Epithelial cell of prostate (primary cell): Measurements from ENCODE around the gene PCDHA1.
A peak's percentile ranks its signal among the peaks of the same experiment; 100 is the strongest.

Experiments
- DNase-seq: peaks from one replicate; pipeline ENCODE4 v3.0.0-alpha.2; 2011; ENCODE audit warnings: low read depth, low spot score
- H3K27ac ChIP-seq: fragments of 450-650 bp; 2 replicates; pipeline ENCODE4 v1.5.1; 2017; ENCODE audit warnings: mild to moderate bottlenecking

PCDHA1 gene

DNA sequence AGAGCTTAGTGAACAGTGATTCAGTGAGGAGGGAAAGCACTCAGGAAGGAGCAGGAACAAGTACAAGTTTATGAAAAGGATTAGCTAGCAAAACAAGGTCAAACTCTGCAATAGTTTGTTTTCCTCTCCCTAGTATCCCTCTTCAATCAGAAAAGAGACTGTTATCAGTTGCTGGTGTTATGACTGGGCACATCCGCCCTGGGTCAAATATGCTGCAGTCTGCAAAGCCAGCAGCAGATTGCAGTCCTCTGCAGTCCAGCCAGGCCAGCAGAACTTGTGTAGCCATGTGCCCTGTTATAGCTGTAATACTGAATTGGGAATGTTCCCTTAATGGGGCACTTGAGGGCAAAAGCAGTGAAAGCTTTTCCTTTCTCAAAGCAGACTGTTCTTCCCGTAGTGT lies 192.3 kb downstream of the PCDHA1 start:
- DNase-seq: no peak
- H3K27ac ChIP-seq: peak overlapping the region; percentile 83

DNA sequence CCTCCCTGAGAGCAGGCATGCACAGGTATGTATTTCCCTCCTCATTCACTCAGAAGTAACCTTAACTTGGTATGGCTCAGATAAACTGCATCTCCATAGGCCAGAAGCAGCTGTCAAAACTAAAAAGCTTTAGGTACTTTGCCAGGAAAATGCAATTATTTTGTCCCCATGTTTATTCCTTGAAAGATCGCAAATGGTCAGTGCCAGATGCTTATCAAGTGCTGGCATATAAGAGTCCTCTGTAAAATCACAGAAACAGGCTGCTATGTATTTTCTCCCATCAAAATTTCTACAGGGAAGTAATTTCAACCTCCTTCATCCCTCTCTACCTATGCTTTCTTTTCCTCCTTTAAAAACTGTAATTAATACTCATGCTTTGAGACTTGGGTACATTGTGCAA lies 193.0 kb downstream of the PCDHA1 start:
- H3K27ac ChIP-seq: no peak overlapping the region
- no peak for DNase-seq

- H3K27ac ChIP-seq: no peak overlapping the region
- DNase-seq: no peak
Measured at GRCh38 chr5:140982083-140982716, 196.3 kb downstream of the PCDHA1 start.

DNA sequence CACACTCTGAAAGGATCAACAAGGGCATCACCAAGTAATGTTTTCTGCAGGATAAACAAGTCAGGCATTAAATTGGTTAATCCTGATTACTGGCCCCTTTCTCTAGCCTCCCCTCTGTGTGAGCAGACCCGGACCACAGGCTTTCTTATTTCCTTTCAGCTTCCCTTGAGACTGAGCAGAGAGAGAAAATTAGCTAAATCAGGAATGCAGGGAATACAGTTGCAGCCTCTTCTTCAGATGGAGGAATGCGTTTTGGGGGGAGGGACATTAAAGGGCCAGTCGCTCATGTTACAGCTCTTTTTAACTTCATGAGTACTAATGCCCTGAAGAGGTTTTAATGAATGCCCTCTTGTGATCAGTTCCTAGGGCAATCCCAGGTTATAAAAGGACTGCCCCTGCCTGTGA lies 200.2 kb downstream of the PCDHA1 start:
- no peak for DNase-seq
- no peak overlapping the region for H3K27ac ChIP-seq

GRCh38 chr5:140988100-140988499 lies 202.2 kb downstream of the PCDHA1 start:
- no peak for DNase-seq
- no peak overlapping the region for H3K27ac ChIP-seq

- H3K27ac ChIP-seq: no peak overlapping the region
- DNase-seq: no peak
Measured at GRCh38 chr5:140988608-140989007, 202.7 kb downstream of the PCDHA1 start.

- no peak overlapping the region for H3K27ac ChIP-seq
- DNase-seq: no peak
Measured at GRCh38 chr5:140989254-140990020, 203.5 kb downstream of the PCDHA1 start.

DNA sequence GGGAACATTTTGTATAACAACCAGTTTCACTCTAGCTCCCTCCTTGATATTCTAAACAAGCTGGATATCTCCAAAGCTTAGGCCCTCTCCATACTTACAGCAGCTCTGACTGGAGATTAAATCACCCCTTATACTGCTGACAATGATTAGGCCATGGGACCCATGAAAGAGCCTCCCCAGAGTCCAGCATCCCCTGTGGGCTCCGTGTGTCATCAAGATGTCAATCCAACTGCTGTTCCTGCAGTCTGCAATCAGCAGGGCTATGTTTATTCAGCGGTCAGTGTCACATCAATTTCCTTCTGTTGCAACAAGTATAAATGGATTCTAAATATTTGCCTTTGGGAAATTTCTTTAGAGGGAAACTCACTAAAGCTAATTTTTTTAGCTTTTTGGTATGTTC lies 206.9 kb downstream of the PCDHA1 start:
- H3K27ac ChIP-seq: no peak overlapping the region
- DNase-seq: no peak

DNA sequence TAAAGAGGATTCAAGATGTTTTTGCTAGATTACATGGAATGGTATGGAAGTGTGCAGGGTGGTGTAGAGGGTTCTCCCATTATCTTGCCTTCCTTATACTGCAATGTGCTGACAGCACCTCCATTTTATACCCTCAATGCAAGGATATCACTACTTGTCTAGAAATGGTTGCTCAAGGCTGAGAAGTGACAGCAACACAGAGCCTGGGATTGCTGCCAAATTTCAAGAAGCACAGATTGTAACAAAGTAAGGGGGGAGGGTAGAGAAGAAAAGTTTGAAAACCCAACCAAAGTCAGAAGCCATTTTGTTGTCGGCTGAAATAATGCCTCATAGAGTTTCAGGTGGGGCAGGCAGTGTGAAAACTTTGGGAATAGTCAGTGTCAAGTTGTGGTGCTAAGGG lies 210.1 kb downstream of the PCDHA1 start:
- H3K27ac ChIP-seq: no peak overlapping the region
- DNase-seq: no peak

GRCh38 chr5:140998921-140999410 lies 213.0 kb downstream of the PCDHA1 start:
- DNase-seq: no peak
- no peak overlapping the region for H3K27ac ChIP-seq

DNA sequence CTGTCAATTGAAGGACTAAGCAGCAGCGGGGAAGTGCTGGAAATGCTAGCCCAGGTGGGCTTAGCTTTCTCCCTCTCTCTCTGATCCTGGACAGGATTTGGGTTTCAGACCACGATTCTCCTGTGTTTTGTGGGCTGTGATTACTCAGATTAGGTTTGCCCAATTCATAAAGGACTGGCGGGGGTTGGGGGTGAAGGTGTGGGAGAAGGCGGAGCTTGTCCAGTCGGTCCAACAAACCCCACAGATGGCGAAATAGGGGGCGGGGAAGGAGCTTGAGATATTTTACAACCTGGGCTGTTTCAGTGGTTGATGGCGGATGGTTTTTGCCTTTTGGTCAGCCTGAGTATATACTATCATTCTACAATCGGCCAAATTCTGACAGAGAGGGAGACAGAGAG lies 215.5 kb downstream of the PCDHA1 start:
- H3K27ac ChIP-seq: peak overlapping the region; percentile 96
- no peak for DNase-seq

GRCh38 chr5:141001844-141002604 lies 216.1 kb downstream of the PCDHA1 start:
- peak overlapping the region; percentile 96 for H3K27ac ChIP-seq
- DNase-seq: no peak

DNA sequence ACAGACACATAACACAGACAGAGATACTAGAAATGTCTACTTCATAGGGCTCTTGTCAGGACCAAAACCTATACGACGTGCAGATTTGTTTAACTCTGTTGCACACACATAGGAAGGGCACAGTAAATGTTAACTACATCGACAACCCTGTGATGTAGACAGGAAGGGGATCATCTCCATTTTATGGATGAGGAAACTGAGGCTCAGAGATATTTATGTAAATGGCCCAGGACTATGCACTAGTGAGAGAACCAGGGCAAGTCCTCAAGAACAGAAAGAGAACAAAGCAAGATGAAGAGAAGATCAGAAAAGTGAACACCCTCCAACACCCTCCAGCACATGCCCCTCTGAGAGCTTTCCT lies 216.6 kb downstream of the PCDHA1 start:
- DNase-seq: no peak
- peak overlapping the region; percentile 96 for H3K27ac ChIP-seq

- peak overlapping the region; percentile 96 for H3K27ac ChIP-seq
- DNase-seq: no peak
Measured at GRCh38 chr5:141003031-141003430, 217.1 kb downstream of the PCDHA1 start.

- DNase-seq: peak; percentile 98
- H3K27ac ChIP-seq: peak overlapping the region; percentile 96
Measured at GRCh38 chr5:141003791-141004611, 218.1 kb downstream of the PCDHA1 start.

GRCh38 chr5:141007791-141008190 lies 221.9 kb downstream of the PCDHA1 start:
- DNase-seq: no peak
- no peak overlapping the region for H3K27ac ChIP-seq

GRCh38 chr5:141010047-141010793 lies 224.3 kb downstream of the PCDHA1 start:
- no peak for DNase-seq
- no peak overlapping the region for H3K27ac ChIP-seq

DNA sequence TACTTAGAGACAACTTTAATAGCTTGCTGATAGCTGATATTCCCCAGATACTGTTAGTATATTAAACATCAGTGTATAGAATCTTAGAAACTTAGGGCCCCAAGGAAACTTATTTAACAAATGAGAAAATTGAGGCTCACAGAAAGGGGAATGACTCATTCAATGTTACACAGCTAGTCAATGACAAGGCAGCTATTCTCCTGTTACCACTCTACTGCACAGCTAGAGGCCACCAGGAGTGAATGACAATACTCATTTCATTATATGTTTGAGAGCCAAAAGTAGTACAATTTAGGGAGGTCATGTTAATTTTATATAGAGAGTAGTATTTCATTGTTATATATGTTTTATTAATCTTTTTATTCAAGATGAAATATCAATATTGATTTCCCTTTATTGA lies 232.0 kb downstream of the PCDHA1 start:
- no peak overlapping the region for H3K27ac ChIP-seq
- DNase-seq: no peak

GRCh38 chr5:141022384-141022783 lies 236.4 kb downstream of the PCDHA1 start:
- no peak for DNase-seq
- no peak overlapping the region for H3K27ac ChIP-seq

DNA sequence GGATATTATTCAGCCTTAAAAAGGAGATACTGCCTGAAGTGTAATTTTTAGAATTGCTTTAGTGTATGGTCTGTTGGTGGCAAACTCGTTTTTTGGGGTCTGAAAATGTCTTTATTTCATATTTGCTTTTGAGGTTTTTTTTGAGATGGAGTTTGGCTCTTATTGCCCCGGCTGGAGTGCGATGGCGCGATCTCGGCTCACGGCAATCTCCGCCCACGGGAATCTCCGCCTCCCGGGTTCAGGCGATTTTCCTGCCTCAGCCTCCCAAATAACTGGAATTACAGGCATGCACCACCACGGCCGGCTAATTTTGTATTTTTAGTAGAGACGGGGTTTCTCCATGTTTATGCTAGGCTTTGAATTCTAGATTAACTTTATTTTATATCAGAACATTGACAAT lies 245.1 kb downstream of the PCDHA1 start:
- DNase-seq: no peak
- no peak overlapping the region for H3K27ac ChIP-seq
